Right atrium auricular region (tissue), 2 donors: ENCODE measurements around the gene PDCD2L. TPM values are rescaled to one million over a fixed set of nuclear protein-coding genes. Genes with fewer than 3 reads are reported as not detected.

Source experiments
- DNase-seq: peaks from one replicate; pipeline ENCODE4 v3.0.0-alpha.2; 2019; ENCODE audit warnings: low spot score
- H3K27ac ChIP-seq, 2 donors: fragments of 200-600 bp; sonication (generic); 1 replicate in 1 of 2; 2 replicates in 1 of 2; pipeline ENCODE4 v1.5.1; 2016 to 2019
- H3K27me3 ChIP-seq, 2 donors: fragments of 200-600 bp; sonication (generic); one replicate each; pipeline versions ENCODE4 v1.5.1 to v1.6.0; 2017 to 2019
- H3K36me3 ChIP-seq: fragments of 200-600 bp; sonication (generic); one replicate; pipeline ENCODE4 v1.5.1; 2016
- H3K4me1 ChIP-seq, 2 donors: fragments of 200-600 bp; sonication (generic); one replicate each; pipeline versions ENCODE4 v1.5.1 to v1.6.0; 2017 to 2019
- H3K4me3 ChIP-seq, 2 donors: fragments of 200-600 bp; sonication (generic); 1 replicate in 1 of 2; 2 replicates in 1 of 2; pipeline ENCODE4 v1.5.1; 2017 to 2019; ENCODE audit warnings: mild to moderate bottlenecking in 1 of 2, moderate library complexity in 1 of 2
- H3K9me3 ChIP-seq, 2 donors: fragments of 200-600 bp; sonication (generic); one replicate each; pipeline ENCODE4 v1.5.1; 2019
- total RNA-seq, 2 donors: library from RNA; depleted of rRNA; stranded (reverse); fragments of >200 nt; gene quantifications; one replicate each; pipeline ENCODE4 v1.1.0, GENCODE V29; 2016
- TF ChIP-seq, protein P1 (sequence below), 2 donors: fragments of 200-600 bp; sonication (generic); IDR thresholded peaks; one replicate each; pipeline ENCODE4 v1.5.1; 2019; ENCODE audit warnings: antibody characterized with exemption in 2 of 2

The PDCD2L gene
- total RNA-seq, 2 donors from 2014 or later = 9.5 to 14.0 TPM

GRCh38 chr19:34429553-34429952 is 25.4 kb downstream of the PDCD2L start:
- Histone ChIP-seq H3K9me3 (no peaks in the 10 kb centered on the region), H3K4me3 (peak overlapping the region; percentile 9 to 96), H3K4me1 (peaks cover 0 to 49% of the 10 kb centered on the region in 2 donors), H3K36me3 (no peaks in the 10 kb centered on the region), H3K27me3 (no peaks in the 10 kb centered on the region), H3K27ac (peak overlapping the region; percentile 91 to 97)
- DNase-seq = no peak
- TF ChIP-seq, protein P1, sequence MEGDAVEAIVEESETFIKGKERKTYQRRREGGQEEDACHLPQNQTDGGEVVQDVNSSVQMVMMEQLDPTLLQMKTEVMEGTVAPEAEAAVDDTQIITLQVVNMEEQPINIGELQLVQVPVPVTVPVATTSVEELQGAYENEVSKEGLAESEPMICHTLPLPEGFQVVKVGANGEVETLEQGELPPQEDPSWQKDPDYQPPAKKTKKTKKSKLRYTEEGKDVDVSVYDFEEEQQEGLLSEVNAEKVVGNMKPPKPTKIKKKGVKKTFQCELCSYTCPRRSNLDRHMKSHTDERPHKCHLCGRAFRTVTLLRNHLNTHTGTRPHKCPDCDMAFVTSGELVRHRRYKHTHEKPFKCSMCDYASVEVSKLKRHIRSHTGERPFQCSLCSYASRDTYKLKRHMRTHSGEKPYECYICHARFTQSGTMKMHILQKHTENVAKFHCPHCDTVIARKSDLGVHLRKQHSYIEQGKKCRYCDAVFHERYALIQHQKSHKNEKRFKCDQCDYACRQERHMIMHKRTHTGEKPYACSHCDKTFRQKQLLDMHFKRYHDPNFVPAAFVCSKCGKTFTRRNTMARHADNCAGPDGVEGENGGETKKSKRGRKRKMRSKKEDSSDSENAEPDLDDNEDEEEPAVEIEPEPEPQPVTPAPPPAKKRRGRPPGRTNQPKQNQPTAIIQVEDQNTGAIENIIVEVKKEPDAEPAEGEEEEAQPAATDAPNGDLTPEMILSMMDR (IDR thresholded peaks at IDR 0.05) = no peak

- Histone ChIP-seq H3K4me3 (no peak overlapping the region), H3K36me3 (peaks cover 14% of the 10 kb centered on the region), H3K27me3 (no peaks in the 10 kb centered on the region), H3K27ac (peak overlapping the region; percentile 2 to 38), H3K4me1 (peaks cover 0 to 49% of the 10 kb centered on the region in 2 donors), H3K9me3 (no peaks in the 10 kb centered on the region)
- DNase-seq = no peak
- TF ChIP-seq, protein P1 (IDR thresholded peaks at IDR 0.05) = peak; percentile 31 to 68
Measured at GRCh38 chr19:34430738-34431625, 26.8 kb downstream of the PDCD2L start.

DNA sequence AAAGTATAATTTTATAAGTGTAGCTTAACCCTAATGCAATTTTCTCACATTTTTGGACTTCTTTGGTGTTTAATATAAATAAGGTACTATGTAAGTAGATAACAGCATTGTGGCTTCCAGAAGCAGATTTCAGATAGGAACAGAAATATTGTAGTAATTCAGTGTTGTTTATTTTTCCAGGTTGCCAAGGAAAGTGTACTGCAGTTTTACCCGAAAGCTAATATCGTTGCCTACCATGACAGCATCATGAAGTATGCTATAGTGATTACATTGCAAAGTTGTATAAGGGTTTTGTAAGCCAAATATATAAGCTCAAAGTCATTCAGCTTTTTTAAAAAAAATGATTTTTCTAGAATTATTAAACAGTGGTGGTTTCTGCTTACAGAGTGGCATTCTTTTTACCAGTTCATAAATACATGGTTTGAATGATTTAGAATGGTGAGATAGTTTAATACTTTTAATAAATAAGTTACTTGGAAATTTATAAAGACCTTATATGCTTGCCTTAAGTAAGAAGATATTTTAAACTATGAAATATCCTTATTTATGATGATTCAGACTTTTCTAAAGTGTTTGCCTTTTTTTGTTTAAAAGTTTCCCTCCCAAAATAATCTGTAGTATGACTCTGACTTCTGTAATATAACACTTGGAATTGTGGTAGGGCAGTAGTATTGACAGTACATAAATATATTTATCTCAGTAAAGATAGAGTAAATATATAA is 27.6 kb downstream of the PDCD2L start:
- no peak for DNase-seq
- TF ChIP-seq, protein P1 (IDR thresholded peaks at IDR 0.05) = no peak
- H3K27ac ChIP-seq = peak overlapping the region; percentile 53 to 56
- H3K9me3 ChIP-seq = no peaks in the 10 kb centered on the region
- H3K36me3 ChIP-seq = peaks cover 22% of the 10 kb centered on the region
- H3K4me1 ChIP-seq = peaks cover 0 to 49% of the 10 kb centered on the region in 2 donors
- no peak overlapping the region for H3K4me3 ChIP-seq
- H3K27me3 ChIP-seq = no peaks in the 10 kb centered on the region

GRCh38 chr19:34432797-34433196 is 28.6 kb downstream of the PDCD2L start:
- Histone ChIP-seq H3K27me3 (no peaks in the 10 kb centered on the region), H3K27ac (peak overlapping the region; percentile 53 to 56), H3K4me1 (peaks cover 0 to 44% of the 10 kb centered on the region in 2 donors), H3K9me3 (no peaks in the 10 kb centered on the region), H3K4me3 (no peak overlapping the region), H3K36me3 (peaks cover 32% of the 10 kb centered on the region)
- DNase-seq = no peak
- TF ChIP-seq, protein P1 (IDR thresholded peaks at IDR 0.05) = no peak

DNA sequence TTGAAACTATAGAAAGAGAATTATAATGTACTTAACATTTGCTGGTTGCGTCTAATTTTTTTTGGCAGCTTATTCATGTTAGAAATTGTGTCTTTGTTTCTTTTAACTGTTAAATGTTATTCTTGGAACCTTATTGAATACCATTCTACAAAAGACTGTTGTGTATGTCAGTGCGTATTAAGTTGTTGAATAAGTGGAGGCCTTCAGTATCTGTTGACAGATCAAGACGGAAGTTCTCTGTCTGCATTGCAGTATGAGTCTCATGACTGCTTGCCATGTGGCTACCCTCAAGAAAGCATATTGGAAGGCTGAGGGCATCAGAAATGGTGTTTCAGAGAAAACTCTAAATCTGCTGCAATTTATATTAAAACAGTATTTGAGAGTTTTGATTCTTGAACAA is 32.5 kb downstream of the PDCD2L start:
- DNase-seq = no peak
- H3K4me3 ChIP-seq = no peak overlapping the region
- no peaks in the 10 kb centered on the region for H3K9me3 ChIP-seq
- H3K27me3 ChIP-seq = no peaks in the 10 kb centered on the region
- H3K4me1 ChIP-seq = peaks cover 0 to 18% of the 10 kb centered on the region in 2 donors
- H3K27ac ChIP-seq = peak overlapping the region in 1 of 2 donors; percentile 6
- H3K36me3 ChIP-seq = peaks cover 70% of the 10 kb centered on the region
- TF ChIP-seq, protein P1 (IDR thresholded peaks at IDR 0.05) = no peak
